A673 (cell line): Measurements from ENCODE around the gene CCDC59.

Experiments used
- EZH2 ChIP-seq: fragments of 200-600 bp; sonication (generic); IDR thresholded peaks from 2 replicates; pipeline ENCODE4 v1.6.1; 2017; ENCODE audit warnings: borderline replicate concordance, low read depth, mild to moderate bottlenecking, mixed read lengths, antibody characterized with exemption, low read length; ENCODE audit not compliant: poor library complexity, severe bottlenecking
- TF ChIP-seq, protein P1 (sequence below): fragments of 300-800, 200-600 bp; sonication (generic); conservative IDR thresholded peaks from 2 replicates; pipeline ENCODE4 v1.5.1; 2017; ENCODE audit warnings: low read depth, mild to moderate bottlenecking, antibody characterized with exemption, low read length, moderate library complexity, mixed read lengths

DNA sequence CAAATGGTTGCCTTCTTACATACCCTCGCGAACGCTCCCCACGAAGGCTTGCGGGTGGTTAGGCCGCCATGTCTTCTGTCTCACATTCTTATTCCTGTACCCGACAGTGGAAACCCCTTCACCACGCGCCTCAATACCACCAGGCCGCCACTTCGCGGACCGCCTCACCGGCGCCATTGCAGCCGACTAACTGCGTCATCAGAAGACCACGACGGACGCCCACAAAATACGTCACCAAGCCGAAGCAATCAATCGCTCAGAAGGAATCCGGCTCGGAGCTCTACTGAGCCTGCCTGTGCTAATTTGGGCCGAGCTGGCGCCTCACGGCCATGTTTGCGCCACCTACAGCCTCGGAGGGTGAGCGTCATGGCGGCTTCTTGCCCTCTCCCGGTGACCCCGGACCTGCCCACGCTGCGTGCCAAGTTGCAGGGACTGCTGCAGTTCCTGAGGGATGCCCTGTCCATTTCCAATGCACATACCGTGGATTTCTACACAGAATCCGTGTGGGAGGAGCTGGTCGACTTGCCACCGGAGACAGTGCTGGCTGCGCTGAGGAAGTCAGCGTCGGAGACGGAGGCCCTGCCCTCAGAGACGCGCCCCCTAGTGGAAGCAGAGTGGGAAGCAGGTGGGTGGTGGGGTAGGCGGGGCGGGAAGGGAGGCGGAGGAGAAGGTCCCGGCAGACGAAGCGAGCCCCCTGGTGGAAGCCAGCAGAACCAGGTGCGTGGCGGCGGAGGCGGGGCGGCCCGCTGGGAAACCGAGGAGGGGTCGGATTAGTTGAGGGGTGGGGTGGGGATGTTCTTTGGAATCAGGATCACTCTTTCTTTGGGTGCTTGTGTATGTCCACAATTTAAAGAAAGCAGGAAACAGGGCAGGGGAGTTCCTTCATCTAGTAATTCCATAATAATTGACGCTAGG, at the start of gene CCDC59, which contains the start of gene METTL25:
- TF ChIP-seq, protein P1, sequence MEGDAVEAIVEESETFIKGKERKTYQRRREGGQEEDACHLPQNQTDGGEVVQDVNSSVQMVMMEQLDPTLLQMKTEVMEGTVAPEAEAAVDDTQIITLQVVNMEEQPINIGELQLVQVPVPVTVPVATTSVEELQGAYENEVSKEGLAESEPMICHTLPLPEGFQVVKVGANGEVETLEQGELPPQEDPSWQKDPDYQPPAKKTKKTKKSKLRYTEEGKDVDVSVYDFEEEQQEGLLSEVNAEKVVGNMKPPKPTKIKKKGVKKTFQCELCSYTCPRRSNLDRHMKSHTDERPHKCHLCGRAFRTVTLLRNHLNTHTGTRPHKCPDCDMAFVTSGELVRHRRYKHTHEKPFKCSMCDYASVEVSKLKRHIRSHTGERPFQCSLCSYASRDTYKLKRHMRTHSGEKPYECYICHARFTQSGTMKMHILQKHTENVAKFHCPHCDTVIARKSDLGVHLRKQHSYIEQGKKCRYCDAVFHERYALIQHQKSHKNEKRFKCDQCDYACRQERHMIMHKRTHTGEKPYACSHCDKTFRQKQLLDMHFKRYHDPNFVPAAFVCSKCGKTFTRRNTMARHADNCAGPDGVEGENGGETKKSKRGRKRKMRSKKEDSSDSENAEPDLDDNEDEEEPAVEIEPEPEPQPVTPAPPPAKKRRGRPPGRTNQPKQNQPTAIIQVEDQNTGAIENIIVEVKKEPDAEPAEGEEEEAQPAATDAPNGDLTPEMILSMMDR: peak; percentile 100
- TF ChIP-seq EZH2: no peak
